ENCODE measurements around the gene OSBPL5.

The OSBPL5 gene

GRCh38 chr11:3166268-3167142 lies 1.4 kb upstream of the OSBPL5 start:
- peaks cover 20 to 30% of the 10 kb centered on the region in 2 donors for H3K4me1 ChIP-seq (ENCODE audit: control insufficient read depth in 2 of 2, insufficient read depth in 1 of 2, low read depth in 1 of 2, low read length in 2 of 2)
- H2AK5ac ChIP-seq (ENCODE audit: low read depth, low read length) = peak overlapping the region; percentile 96
- no peak for DNase-seq (ENCODE audit: low spot score)
- no peak overlapping the region for H4K8ac ChIP-seq (ENCODE audit: low read depth, low read length)
- H3K79me1 ChIP-seq (ENCODE audit: low read depth, low read length) = peaks cover 7% of the 10 kb centered on the region
- H3K27me3 ChIP-seq (ENCODE audit: control insufficient read depth in 3 of 3, insufficient read depth in 3 of 3, low read depth in 1 of 3, low read length in 3 of 3) = peaks cover 0 to 50% (median 4%) of the 10 kb centered on the region in 3 experiments
- no peak overlapping the region for H2BK5ac ChIP-seq (ENCODE audit: low read length)
- peak overlapping the region; percentile 35 for H2BK120ac ChIP-seq (ENCODE audit: low read depth, low read length)
- no peak overlapping the region for H2BK12ac ChIP-seq (ENCODE audit: low read length)
- H3K18ac ChIP-seq (ENCODE audit: low read length) = peak overlapping the region; percentile 81
- no peak overlapping the region for H3K14ac ChIP-seq (ENCODE audit: low read length)
- no peaks in the 10 kb centered on the region for H3K9me3 ChIP-seq (replicated peaks in 1 of 2; ENCODE audit: control insufficient read depth in 2 of 2, insufficient read depth in 1 of 2, low read depth in 1 of 2, low read length in 2 of 2)
- peak overlapping the region; percentile 15 for H3K9ac ChIP-seq (ENCODE audit: low read depth, low read length, poor library complexity)
- no CpG with 5 or more reads among the region's 25 CpGs for WGBS, 2 donors (ENCODE audit: extremely low coverage in 2 of 2, insufficient read length in 2 of 2, insufficient replicate concordance in 1 of 2)
- no peaks in the 10 kb centered on the region for H3K36me3 ChIP-seq (replicated peaks in 1 of 2; ENCODE audit: control insufficient read depth in 2 of 2, insufficient read depth in 2 of 2, low read length in 2 of 2)
- no peak overlapping the region for H2AFZ ChIP-seq (ENCODE audit: low read length)
- no peak overlapping the region for H3K4me2 ChIP-seq (ENCODE audit: insufficient read depth, low read length, poor library complexity, severe bottlenecking)
- H3K4me3 ChIP-seq (ENCODE audit: low read length in 2 of 2) = no peak overlapping the region
- peak overlapping the region; percentile 20 for H3K23ac ChIP-seq (ENCODE audit: low read depth, low read length, poor library complexity)
- peak overlapping the region; percentile 14 for H2BK15ac ChIP-seq (ENCODE audit: low read length)
- H3K27ac ChIP-seq (replicated peaks; ENCODE audit: low read length) = no peak overlapping the region
- no peak overlapping the region for H3K4ac ChIP-seq (ENCODE audit: low read length)
- no peak overlapping the region for H4K91ac ChIP-seq (ENCODE audit: low read depth, low read length, poor library complexity)

- WGBS, 2 donors (ENCODE audit: extremely low coverage in 2 of 2, insufficient read length in 2 of 2, insufficient replicate concordance in 1 of 2) = no CpG with 5 or more reads among the region's 5 CpGs
- Histone ChIP-seq H4K91ac (ENCODE audit: low read depth, low read length, poor library complexity) (no peak overlapping the region), H2AK5ac (ENCODE audit: low read depth, low read length) (peak overlapping the region; percentile 96), H2BK12ac (ENCODE audit: low read length) (no peak overlapping the region), H2BK120ac (ENCODE audit: low read depth, low read length) (peak overlapping the region; percentile 35), H3K27ac (replicated peaks; ENCODE audit: low read length) (no peak overlapping the region), H3K14ac (ENCODE audit: low read length) (no peak overlapping the region), H2BK15ac (ENCODE audit: low read length) (peak overlapping the region; percentile 14), H3K27me3 (ENCODE audit: control insufficient read depth in 3 of 3, insufficient read depth in 3 of 3, low read depth in 1 of 3, low read length in 3 of 3) (peaks cover 0 to 44% (median 4%) of the 10 kb centered on the region in 3 experiments), H3K79me1 (ENCODE audit: low read depth, low read length) (peaks cover 7% of the 10 kb centered on the region), H2AFZ (ENCODE audit: low read length) (peak overlapping the region; percentile 94), H3K18ac (ENCODE audit: low read length) (peak overlapping the region; percentile 81), H3K4me1 (ENCODE audit: control insufficient read depth in 2 of 2, insufficient read depth in 1 of 2, low read depth in 1 of 2, low read length in 2 of 2) (peaks cover 26 to 36% of the 10 kb centered on the region in 2 donors), H3K4me2 (ENCODE audit: insufficient read depth, low read length, poor library complexity, severe bottlenecking) (no peak overlapping the region), H3K4ac (ENCODE audit: low read length) (no peak overlapping the region), H3K36me3 (replicated peaks in 1 of 2; ENCODE audit: control insufficient read depth in 2 of 2, insufficient read depth in 2 of 2, low read length in 2 of 2) (no peaks in the 10 kb centered on the region), H2BK5ac (ENCODE audit: low read length) (no peak overlapping the region), H3K9me3 (replicated peaks in 1 of 2; ENCODE audit: control insufficient read depth in 2 of 2, insufficient read depth in 1 of 2, low read depth in 1 of 2, low read length in 2 of 2) (no peaks in the 10 kb centered on the region), H3K4me3 (ENCODE audit: low read length in 2 of 2) (no peak overlapping the region), H4K8ac (ENCODE audit: low read depth, low read length) (no peak overlapping the region), H3K23ac (ENCODE audit: low read depth, low read length, poor library complexity) (peak overlapping the region; percentile 20), H3K9ac (ENCODE audit: low read depth, low read length, poor library complexity) (no peak overlapping the region)
- DNase-seq (ENCODE audit: low spot score) = no peak
Measured at GRCh38 chr11:3165916-3166267, 782 bp upstream of the OSBPL5 start.

GRCh38 chr11:3164552-3165151 lies 458 bp downstream of the OSBPL5 start:
- H3K36me3 ChIP-seq (replicated peaks in 1 of 2; ENCODE audit: control insufficient read depth in 2 of 2, insufficient read depth in 2 of 2, low read length in 2 of 2) = no peaks in the 10 kb centered on the region
- peak overlapping the region; percentile 85 to 87 for H3K4me3 ChIP-seq (ENCODE audit: low read length in 2 of 2)
- peak overlapping the region; percentile 99 for H3K4me2 ChIP-seq (ENCODE audit: insufficient read depth, low read length, poor library complexity, severe bottlenecking)
- no peak for DNase-seq (ENCODE audit: low spot score)
- H4K91ac ChIP-seq (ENCODE audit: low read depth, low read length, poor library complexity) = no peak overlapping the region
- no peak overlapping the region for H3K4ac ChIP-seq (ENCODE audit: low read length)
- no peak overlapping the region for H2BK5ac ChIP-seq (ENCODE audit: low read length)
- peak overlapping the region; percentile 68 for H2AK5ac ChIP-seq (ENCODE audit: low read depth, low read length)
- H3K79me1 ChIP-seq (ENCODE audit: low read depth, low read length) = peaks cover 9% of the 10 kb centered on the region
- peak overlapping the region; percentile 31 for H3K14ac ChIP-seq (ENCODE audit: low read length)
- H2BK120ac ChIP-seq (ENCODE audit: low read depth, low read length) = no peak overlapping the region
- H2BK12ac ChIP-seq (ENCODE audit: low read length) = no peak overlapping the region
- peaks cover 0 to 31% (median 4%) of the 10 kb centered on the region in 3 experiments for H3K27me3 ChIP-seq (ENCODE audit: control insufficient read depth in 3 of 3, insufficient read depth in 3 of 3, low read depth in 1 of 3, low read length in 3 of 3)
- H2BK15ac ChIP-seq (ENCODE audit: low read length) = peak overlapping the region; percentile 54
- no peak overlapping the region for H3K23ac ChIP-seq (ENCODE audit: low read depth, low read length, poor library complexity)
- H3K9me3 ChIP-seq (replicated peaks in 1 of 2; ENCODE audit: control insufficient read depth in 2 of 2, insufficient read depth in 1 of 2, low read depth in 1 of 2, low read length in 2 of 2) = no peaks in the 10 kb centered on the region
- H3K27ac ChIP-seq (replicated peaks; ENCODE audit: low read length) = no peak overlapping the region
- H4K8ac ChIP-seq (ENCODE audit: low read depth, low read length) = no peak overlapping the region
- no CpG with 5 or more reads among the region's 46 CpGs for WGBS, 2 donors (ENCODE audit: extremely low coverage in 2 of 2, insufficient read length in 2 of 2, insufficient replicate concordance in 1 of 2)
- peak overlapping the region; percentile 87 for H3K9ac ChIP-seq (ENCODE audit: low read depth, low read length, poor library complexity)
- H3K18ac ChIP-seq (ENCODE audit: low read length) = peak overlapping the region; percentile 92
- H2AFZ ChIP-seq (ENCODE audit: low read length) = peak overlapping the region; percentile 94
- peaks cover 33 to 40% of the 10 kb centered on the region in 2 donors for H3K4me1 ChIP-seq (ENCODE audit: control insufficient read depth in 2 of 2, insufficient read depth in 1 of 2, low read depth in 1 of 2, low read length in 2 of 2)

GRCh38 chr11:3164138-3164551 lies 965 bp downstream of the OSBPL5 start:
- Histone ChIP-seq H3K27ac (replicated peaks; ENCODE audit: low read length) (no peak overlapping the region), H2AK5ac (ENCODE audit: low read depth, low read length) (peak overlapping the region; percentile 68), H2BK5ac (ENCODE audit: low read length) (no peak overlapping the region), H3K18ac (ENCODE audit: low read length) (peak overlapping the region; percentile 92), H2BK12ac (ENCODE audit: low read length) (no peak overlapping the region), H3K4me1 (ENCODE audit: control insufficient read depth in 2 of 2, insufficient read depth in 1 of 2, low read depth in 1 of 2, low read length in 2 of 2) (peaks cover 29 to 37% of the 10 kb centered on the region in 2 donors), H3K4me2 (ENCODE audit: insufficient read depth, low read length, poor library complexity, severe bottlenecking) (peak overlapping the region; percentile 99), H3K4me3 (ENCODE audit: low read length in 2 of 2) (peak overlapping the region; percentile 85 to 87), H2BK15ac (ENCODE audit: low read length) (peak overlapping the region; percentile 54), H3K23ac (ENCODE audit: low read depth, low read length, poor library complexity) (no peak overlapping the region), H3K36me3 (replicated peaks in 1 of 2; ENCODE audit: control insufficient read depth in 2 of 2, insufficient read depth in 2 of 2, low read length in 2 of 2) (no peaks in the 10 kb centered on the region), H3K9ac (ENCODE audit: low read depth, low read length, poor library complexity) (peak overlapping the region; percentile 87), H3K4ac (ENCODE audit: low read length) (no peak overlapping the region), H4K91ac (ENCODE audit: low read depth, low read length, poor library complexity) (no peak overlapping the region), H3K79me1 (ENCODE audit: low read depth, low read length) (peaks cover 14% of the 10 kb centered on the region), H3K27me3 (ENCODE audit: control insufficient read depth in 3 of 3, insufficient read depth in 3 of 3, low read depth in 1 of 3, low read length in 3 of 3) (peaks cover 0 to 26% (median 2%) of the 10 kb centered on the region in 3 experiments), H3K14ac (ENCODE audit: low read length) (peak overlapping the region; percentile 31), H2AFZ (ENCODE audit: low read length) (peak overlapping the region; percentile 94), H4K8ac (ENCODE audit: low read depth, low read length) (no peak overlapping the region), H2BK120ac (ENCODE audit: low read depth, low read length) (no peak overlapping the region), H3K9me3 (replicated peaks in 1 of 2; ENCODE audit: control insufficient read depth in 2 of 2, insufficient read depth in 1 of 2, low read depth in 1 of 2, low read length in 2 of 2) (no peaks in the 10 kb centered on the region)
- DNase-seq (ENCODE audit: low spot score) = no peak
- WGBS, 2 donors (ENCODE audit: extremely low coverage in 2 of 2, insufficient read length in 2 of 2, insufficient replicate concordance in 1 of 2) = no CpG with 5 or more reads among the region's 13 CpGs
